OCI-M2 (cell line): Measurements from ENCODE around the gene PAX9.

ENCODE experiments used
- DNase-seq: peaks from one replicate; lab custom pipeline; 2025; ENCODE audit not compliant: unreplicated experiment; lab: John Stamatoyannopoulos, UW

The PAX9 gene

DNA sequence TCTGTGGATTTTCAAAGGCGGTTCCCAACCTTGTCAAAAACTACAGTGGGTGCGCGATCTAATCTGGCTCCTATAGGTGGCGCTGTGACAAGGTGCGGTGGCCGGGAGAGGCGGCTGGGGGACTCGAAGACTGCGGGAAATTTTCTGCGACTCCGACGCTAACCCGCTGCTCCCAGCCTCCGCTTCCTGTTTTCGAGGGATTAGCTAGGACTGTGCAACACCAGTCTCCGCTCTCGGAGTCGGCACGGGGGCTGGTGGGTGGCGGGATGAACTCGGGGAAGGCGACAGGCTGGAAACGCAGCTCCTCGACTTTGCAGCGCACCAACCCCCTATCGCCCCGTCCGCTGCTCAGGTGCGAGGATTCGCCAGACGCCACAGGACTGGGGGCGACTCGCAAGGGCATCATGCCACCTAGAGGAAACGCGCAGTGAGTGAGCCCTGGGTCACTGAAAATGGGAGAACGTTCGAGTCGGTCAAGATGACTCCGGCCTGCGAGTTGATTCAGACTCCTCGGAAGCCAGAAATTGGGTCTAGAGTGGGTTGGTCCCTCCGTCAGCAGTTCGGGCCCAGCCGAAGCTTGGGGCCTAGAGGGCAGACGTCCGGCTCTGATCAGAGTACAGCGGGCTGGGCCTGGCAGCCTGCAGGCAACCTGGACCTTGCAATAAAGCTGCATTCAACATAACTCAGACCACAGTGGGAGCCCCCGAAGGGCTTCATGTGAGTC is 5.5 kb upstream of the PAX9 start:
- DNase-seq, result no peak

DNA sequence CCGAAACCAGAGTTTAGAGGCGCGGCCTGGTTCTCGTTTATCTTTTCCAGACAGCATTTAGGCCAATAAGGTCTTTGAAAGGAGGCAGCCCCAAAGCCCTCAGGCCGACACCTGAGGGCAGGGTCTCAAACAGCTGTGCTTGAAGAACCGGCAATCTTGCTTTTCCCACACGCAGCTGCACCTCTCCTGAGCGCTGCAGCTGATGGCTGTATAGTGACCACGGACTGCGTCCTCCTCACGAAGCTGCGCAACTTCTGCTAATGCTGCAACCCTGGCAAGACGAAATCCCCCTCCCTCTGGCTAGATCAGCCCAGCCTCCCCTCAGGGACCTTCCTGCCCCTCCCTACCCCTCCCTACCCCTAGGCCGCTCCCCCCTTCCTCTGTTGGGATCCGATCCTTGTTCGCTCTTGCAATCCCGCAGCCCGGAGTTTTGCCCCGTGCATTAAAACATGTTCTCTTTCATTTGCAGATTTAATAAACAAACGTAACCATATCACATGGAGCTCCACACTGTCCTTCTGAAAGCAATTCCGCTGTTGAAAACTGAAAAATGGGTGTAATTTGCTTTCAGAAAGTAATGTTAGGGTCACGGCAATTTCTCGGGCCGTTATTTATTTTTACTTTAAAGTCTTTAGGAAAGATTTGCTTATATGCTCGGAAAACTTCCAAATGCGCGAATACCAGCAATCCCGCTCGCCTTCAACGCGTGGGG is 4.8 kb upstream of the PAX9 start:
- DNase-seq, result no peak

DNA sequence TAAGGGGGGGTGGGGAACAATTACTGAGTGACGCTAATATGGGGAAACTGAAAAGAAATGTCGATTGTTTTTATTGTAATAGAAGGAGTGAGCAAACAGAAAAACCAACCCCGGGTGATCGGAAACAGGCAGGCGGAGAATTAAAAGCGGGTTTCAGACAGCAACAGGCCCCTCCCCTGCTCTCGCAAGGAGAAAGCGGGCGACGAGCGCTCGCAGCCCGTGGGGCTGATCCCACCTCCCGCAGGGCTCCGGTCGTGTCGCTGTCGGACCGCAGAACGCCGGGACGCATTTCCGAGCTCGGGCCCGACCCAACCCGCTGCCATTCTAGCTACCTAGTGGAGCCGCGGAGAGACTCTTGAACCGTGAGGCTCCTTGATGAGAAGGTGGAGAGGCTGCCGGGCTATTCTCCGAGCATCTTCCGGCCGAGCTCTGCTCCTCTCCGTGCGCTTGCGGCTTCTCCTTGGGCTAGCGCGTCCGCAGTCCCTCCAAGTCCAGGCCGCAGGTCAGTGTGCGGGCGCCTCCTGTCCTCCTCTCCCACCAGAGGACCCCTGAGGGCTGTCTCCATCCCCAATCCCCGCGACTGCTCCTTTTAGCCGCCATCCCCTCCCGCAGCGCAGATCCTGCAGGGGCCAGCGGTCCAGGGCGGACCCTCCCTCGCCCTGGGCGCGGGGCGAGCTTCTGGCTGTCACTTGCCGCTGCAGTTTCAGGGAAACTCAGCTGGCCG is 4.1 kb upstream of the PAX9 start:
- DNase-seq, result no peak

DNA sequence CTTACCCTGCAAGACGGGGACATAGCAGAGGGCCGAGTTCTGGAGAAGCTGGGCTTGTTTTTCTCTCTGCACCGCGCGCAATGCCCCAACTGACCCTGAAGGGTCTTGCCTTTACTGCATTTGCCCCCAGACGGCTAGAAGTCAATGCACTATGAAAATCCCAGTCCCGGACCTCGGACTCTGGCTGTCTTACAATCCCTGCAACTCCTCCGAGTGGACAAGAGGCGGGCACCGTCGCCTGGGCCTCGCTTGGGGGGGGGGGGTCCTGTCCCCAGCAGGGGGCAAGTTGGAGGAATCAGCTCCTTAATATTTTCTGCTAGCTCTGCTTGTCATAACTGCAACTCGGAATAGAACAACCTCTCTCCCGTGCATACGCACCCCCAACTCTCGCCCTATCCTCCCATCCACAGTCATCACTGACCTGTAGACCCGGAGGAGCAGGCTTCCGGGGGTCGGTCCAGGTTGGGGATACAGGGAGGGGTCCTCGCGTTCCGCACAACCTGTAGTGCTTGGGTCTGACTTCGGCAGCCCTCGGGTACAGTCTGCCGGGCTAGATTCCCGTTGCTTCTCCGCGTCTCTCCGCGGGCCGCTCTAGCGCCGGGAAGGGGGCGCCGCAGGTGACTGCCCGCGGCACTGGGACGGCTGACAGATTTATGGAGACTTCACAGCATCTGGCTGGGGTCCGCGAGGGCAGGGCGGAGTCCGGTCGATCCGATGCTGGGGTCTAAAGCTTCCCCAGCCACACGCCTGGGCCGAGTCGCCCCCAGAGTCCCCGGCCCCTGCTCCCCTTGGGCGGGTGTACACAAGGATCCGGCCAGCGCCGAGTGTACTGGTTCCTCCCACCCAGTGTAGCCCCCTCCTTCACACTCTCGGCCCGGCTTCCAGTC is 3.3 kb upstream of the PAX9 start:
- DNase-seq, result no peak

DNA sequence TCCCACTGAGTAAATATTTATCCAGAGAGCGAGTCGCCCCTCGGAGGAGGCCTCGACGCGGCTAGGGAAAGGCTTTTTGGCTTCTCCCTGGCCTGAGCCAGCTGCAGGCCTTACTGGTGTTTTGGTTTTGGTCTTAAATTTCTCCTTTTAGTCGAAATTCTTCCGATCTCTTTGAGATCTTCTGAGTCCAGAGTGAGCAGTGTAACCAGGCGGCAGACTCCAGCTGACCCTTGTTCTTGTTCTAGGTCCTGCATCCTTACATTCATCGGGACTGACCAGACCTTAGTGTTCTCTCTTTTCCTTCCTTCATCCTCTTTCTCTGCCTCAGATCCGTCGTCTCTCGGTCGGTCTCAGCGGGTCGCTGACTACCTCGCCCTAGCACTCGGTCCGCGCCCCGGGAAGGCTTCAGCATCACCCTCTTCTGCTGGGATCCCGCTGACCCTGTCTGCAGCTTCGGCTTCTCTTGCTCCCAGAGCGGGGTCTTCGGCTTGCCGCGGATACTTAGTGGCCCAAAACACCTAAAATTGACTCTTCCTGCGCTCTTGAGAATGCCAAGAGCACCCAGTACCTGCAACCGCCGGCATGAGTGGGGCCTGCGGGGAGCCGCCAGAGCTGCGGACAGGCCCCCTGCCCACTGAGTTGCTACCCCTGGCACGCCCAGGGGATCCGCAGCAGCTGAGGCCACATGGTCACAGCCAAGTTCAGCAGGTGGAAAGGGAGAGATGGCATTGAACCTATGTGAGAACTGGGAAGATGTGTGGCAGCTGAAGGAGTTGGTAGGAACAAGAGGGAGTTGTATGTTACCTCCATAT is 2.4 kb upstream of the PAX9 start:
- DNase-seq, result no peak

DNA sequence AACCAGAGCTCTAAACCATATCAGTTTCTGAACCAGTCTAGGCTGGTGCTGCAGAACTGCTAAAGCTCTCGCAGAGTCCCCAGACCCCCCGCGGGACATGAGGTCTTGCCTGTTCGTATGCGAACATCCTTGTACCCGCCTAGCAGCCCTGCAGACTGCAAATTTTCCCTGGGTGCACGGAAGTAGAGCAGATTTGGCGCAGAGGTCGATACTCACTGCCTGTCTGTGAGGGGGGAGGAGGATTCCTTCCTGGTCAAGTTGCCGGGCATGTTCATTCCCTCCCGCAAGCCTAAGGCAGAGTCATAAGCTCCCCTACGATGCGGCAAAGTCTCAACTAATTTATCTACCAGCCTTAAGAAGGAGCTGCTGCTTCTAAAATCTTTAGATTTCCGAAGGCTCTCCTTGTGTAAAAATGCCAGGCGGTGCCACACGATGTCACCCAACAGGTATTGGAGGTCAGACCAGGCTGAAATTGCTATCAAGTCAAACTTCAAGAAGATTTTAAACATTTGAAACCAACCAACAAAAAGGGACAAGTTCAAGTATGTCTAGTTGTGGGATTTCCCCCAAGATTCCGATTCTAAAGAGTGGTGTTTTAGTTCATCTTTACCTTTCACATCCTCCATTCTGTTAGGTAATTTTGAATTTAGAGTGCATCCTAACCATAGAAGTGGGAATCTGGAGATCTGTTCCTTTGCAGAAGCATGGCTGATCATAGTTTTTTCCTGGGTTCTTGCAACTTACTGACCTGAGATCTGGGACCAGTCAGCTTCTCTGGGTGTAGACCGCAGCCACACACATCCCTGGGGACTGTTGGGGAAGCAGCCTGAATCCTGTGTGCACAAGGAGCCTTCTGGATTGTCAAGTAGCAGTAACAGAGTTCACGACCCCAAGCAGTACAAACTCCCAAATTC is 1.6 kb upstream of the PAX9 start:
- no peak for DNase-seq

DNA sequence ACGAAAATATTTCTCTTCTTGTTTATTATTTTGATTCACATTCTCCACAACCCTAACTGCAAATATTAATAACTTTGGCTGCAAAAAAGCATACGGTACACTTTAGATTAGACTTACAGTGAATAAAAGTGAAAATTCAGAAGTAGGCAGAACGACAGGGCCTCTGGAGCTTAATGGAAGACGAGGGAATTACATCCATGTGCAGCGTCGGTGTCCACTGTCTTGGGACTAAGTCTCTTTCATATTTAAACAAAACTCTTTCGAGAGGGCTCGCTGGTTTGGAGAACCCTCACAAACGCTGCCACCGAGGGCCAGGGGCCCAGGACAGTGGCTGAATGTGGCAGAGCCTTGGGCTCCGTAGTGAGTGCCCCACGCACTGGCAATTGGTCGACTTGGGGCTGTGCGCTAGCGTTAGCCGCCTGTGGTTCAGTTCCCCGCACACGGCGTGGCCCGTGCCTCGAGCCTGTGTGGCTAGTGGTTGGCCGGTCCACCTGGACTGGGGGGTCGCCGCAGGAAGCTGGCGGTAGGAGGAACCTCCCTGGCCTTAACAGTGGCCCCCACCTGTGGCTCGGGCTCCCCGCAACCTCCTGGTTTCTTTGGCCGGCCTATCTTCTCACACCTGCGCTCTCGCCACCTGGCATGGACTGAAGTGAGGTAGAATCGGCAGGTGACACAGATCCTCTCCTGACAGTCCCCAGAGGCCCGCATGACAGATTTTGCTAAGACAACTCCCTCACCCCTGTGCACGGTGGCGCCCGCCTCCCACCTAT is 739 bp upstream of the PAX9 start:
- no peak for DNase-seq

DNA sequence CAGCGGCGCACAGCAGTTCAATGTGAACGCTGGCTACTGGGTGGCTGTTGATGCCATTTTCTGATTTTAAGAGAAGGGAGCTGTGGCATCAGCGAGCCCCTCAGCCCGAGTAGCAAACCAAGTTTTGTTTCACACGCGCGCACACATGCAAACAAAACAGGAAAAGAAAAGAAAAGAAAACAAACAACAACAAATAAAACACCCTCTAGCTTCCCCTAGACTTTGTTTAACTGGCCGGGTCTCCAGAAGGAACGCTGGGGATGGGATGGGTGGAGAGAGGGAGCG is 540 bp downstream of the PAX9 start:
- DNase-seq, result no peak

DNA sequence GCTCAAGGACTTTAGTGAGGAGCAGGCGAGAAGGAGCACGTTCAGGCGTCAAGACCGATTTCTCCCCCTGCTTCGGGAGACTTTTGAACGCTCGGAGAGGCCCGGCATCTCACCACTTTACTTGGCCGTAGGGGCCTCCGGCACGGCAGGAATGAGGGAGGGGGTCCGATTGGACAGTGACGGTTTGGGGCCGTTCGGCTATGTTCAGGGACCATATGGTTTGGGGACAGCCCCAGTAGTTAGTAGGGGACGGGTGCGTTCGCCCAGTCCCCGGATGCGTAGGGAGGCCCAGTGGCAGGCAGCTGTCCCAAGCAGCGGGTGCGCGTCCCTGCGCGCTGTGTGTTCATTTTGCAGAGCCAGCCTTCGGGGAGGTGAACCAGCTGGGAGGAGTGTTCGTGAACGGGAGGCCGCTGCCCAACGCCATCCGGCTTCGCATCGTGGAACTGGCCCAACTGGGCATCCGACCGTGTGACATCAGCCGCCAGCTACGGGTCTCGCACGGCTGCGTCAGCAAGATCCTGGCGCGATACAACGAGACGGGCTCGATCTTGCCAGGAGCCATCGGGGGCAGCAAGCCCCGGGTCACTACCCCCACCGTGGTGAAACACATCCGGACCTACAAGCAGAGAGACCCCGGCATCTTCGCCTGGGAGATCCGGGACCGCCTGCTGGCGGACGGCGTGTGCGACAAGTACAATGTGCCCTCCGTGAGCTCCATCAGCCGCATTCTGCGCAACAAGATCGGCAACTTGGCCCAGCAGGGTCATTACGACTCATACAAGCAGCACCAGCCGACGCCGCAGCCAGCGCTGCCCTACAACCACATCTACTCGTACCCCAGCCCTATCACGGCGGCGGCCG is 1.1 kb downstream of the PAX9 start:
- no peak for DNase-seq

DNA sequence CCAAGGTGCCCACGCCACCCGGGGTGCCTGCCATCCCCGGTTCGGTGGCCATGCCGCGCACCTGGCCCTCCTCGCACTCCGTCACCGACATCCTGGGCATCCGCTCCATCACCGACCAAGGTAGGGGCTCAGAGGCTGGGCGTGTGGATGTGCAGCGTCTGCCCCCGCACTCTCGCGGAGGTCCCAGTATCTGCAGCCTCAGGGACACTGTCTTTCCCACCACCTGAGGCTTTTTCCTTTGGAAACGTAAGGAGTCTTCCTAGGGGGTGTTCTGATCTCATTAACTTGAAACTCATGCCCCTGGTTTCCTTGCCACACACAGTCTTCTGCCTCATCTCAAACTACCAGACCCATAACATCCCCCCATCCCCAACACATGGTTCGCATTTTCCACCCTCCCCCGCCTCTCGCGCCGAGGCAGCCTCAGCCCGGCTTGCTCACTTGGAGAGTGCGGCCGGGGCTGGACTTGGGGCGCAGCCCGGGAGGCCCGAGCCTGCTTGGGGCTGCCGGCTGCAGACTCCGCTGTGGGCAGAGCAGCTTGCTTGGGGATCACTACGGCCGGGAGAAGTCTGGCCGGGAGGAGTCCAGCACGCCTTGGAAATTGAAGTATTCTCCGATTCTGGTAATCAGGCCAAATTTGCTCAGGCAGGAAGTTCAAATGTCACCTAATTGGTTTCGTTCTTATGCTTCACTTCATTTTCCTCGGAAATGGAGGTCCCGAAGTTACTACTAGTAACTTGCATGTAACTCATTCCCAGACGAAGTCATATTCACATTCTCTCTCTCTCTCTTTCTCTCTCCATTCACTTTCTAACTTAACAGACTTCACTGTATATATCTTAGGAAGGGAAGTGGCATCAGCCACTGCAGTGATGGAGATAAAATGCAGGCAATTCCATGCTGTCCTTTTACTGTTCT is 2.0 kb downstream of the PAX9 start:
- DNase-seq, result no peak

DNA sequence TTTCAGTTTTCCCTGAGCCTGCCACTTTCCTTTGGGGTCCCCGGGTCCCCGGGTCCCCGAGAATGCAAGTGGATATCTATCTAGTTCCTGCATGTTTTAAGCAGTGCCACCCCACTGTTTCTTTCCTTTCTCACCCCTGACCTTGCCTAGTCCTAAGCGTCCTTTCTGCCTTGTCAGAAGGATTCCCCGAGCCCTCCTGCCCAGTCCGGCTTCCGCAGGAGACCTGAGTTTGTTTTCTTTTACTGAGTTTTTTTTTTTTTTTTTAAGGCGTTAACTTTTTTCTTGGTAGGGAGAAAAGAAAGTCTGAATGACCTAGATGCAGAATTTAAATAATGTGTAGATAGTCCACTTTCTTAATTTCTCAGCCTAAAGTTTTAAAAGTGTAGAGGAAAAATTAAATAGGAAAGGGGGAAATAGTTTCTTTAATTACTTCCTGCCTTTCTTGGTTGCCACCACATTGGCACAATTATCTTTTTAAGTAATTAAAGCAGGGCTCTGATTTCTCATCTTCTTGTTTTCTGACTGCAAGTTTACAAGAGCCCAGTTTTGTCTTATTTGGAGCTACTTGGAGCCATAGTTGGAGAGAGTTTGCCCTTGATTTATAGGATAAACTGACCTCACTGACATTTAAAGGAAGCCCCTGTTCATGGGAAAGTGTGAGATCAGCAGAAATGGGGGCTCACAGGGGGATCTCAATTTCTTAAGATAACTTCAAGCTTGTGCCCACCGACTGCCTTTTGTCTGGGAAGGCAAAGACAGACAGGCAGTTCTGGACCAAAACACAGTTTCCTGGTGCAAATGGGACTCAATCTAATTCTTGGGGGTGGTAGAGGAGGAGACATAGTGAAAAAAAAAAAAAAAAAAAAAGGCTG is 2.9 kb downstream of the PAX9 start:
- no peak for DNase-seq

DNA sequence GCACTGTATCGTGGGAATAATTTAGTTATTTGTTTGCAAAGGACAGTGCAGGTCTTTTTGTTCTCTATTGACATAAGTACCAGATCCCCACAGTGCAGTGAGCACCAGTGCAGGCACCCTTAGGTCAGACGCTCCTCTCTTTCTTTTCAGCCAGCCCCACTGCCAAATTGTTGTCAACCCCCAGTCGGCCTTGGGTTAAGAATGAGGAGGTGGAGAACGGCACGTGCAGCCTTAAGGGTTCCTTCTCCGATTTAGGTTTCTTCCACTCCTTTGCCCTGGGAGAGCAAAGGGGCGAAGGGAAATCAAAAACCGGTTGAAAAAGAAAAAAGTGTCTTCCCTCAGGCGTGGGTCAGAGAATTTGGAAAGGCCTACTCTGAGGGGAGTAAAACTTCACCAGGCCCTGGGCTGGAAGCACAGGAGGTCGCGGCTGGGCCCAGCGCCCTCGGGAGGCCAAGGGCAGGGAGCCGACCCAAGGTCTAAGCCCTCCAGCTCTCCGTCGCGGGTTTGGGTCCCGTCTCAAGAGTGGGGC is 4.3 kb downstream of the PAX9 start:
- DNase-seq, result no peak

DNA sequence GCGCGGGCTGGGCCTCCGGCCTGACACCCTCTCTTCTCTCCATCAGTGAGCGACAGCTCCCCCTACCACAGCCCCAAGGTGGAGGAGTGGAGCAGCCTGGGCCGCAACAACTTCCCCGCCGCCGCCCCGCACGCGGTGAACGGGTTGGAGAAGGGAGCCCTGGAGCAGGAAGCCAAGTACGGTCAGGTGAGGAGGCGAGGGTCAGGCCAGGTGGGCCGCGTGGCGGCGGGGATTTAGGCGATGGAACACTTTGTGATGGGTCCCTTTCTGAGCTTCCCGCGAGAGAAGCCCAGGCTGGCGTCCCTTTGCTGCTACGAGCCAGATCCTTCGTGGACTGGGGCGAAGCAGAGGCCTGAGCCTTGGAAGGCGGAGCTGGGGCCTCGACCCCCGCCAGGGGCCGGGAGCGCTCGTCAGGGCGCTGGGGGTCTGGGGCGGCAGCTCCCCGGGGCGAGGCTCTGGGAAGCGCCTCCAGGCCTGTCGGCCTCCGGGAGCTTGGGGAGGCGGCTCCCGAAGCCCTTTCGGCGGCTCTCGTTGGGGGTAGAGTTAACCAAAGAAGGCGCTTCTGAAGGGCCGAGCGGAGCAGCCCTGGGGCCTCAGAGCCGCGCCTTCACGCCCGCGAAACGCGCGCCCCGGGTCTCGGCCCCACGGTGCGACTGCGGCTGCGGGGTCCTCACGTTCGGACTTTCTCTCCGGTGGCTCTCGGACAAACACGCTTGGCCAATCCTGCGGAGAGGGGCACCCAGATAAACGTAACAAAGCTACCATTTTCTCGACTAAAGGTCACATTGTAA is 5.0 kb downstream of the PAX9 start:
- DNase-seq, result no peak

DNA sequence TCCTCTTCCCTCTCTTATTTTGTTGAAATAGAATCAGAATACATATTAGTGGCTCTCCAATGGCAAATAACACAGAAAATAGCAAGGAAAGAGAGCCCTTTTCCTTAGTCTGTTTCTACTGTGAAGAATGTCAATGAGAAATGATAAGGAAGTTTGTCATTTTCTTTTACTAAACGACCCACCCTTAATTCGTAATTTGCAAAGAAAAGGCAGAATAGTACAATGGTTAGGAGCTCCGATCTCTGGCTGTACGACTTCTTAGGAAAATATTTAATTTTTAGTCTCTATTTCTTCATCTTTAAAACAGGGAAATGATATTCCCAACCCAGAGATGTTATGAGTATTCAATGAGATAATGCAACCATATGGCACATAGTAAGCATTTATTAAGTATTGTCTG is 6.0 kb downstream of the PAX9 start:
- no peak for DNase-seq

DNA sequence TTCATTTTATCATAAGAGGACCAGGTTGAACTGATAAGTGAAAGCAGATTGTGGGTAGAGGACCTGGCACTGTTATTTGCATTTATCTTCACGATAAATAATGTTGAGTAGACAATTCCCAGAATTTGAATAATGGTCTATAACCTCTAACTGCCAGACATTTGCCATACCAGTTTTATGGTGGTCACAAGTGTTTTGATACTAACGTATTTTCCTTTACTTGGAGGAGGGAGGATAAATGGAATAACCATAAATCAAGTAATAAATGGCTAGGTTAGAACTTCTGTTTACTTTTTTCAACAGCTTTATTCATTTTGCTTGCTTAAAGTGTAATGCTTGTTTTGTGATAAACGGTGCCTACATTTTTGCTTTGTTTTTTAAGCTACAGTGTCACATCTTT is 9.5 kb downstream of the PAX9 start:
- no peak for DNase-seq
